HEK293 (cell line): ENCODE measurements around the gene HRC.
A peak's percentile ranks its signal among the peaks of the same experiment; 100 is the strongest.

Experiments
- CTCF ChIA-PET: fragments of 350-600 bp; formaldehyde crosslinking; extraction: SDS; loops from one replicate; lab custom pipeline; 2021; ENCODE audit warnings: antibody characterized with exemption; lab: Yijun Ruan, JAX
- POLR2A ChIA-PET: fragments of 300-600 bp; formaldehyde crosslinking; extraction: SDS; loops from one replicate; lab custom pipeline; 2020; ENCODE audit warnings: antibody characterized with exemption, inconsistent platforms; lab: Yijun Ruan, JAX
- H3K27ac ChIP-seq: fragments of 200-500 bp; sonication (Bioruptor generic); 2 replicates; pipeline ENCODE4 v1.5.1; 2014; ENCODE audit warnings: low read depth, low read length, control low read depth, inconsistent platforms; ENCODE audit errors: extremely low read depth
- H3K36me3 ChIP-seq, 2 experiments: fragments of 200-500 bp in 1 of 2; sonication (Bioruptor generic) in 1 of 2; 1 replicate in 1 of 2; 2 replicates in 1 of 2; pipeline ENCODE4 v1.5.1; 2014 to 2017; ENCODE audit warnings: inconsistent platforms in 2 of 2, low read length in 2 of 2; ENCODE audit not compliant: control insufficient read depth in 2 of 2, insufficient read depth in 1 of 2
- H3K4me1 ChIP-seq: fragments of 200-500 bp; sonication (Bioruptor generic); 2 replicates; pipeline ENCODE4 v1.5.1; 2014; ENCODE audit warnings: mild to moderate bottlenecking, low read length, inconsistent platforms; ENCODE audit not compliant: control insufficient read depth, insufficient read depth
- H3K4me3 ChIP-seq: 2 replicates; pipeline ENCODE4 v1.5.1; 2011; ENCODE audit warnings: low read depth, mild to moderate bottlenecking, control low read depth, low read length, moderate library complexity
- H3K9me3 ChIP-seq: fragments of 200-500 bp; sonication (Bioruptor generic); 2 replicates; pipeline ENCODE4 v1.5.1; 2014; ENCODE audit warnings: low read depth, low read length, inconsistent platforms; ENCODE audit not compliant: control insufficient read depth, insufficient read depth
- BCL6B ChIP-seq: fragments of 450-650 bp; formaldehyde crosslinking; IDR thresholded peaks from 2 replicates; pipeline ENCODE4 v1.5.1; 2017; ENCODE audit warnings: missing biosample characterization, missing genetic modification characterization
- EGR2 ChIP-seq: fragments of 450-650 bp; formaldehyde crosslinking; IDR thresholded peaks from 2 replicates; pipeline ENCODE4 v1.5.1; 2016; ENCODE audit warnings: low read depth, missing biosample characterization, missing genetic modification characterization
- GLI2 ChIP-seq: fragments of 450-650 bp; formaldehyde crosslinking; IDR thresholded peaks from 2 replicates; pipeline ENCODE4; 2017; ENCODE audit warnings: missing biosample characterization, missing genetic modification characterization, low read depth, borderline replicate concordance
- HIC1 ChIP-seq: fragments of 450-650 bp; formaldehyde crosslinking; IDR thresholded peaks from 2 replicates; pipeline ENCODE4 v1.5.1; 2016; ENCODE audit warnings: missing biosample characterization, missing genetic modification characterization
- HOXA7 ChIP-seq: sonication (generic); formaldehyde crosslinking; IDR thresholded peaks from 2 replicates; pipeline ENCODE4 v1.8.1; 2022; ENCODE audit warnings: missing genetic modification reagents, borderline replicate concordance
- PBX3 ChIP-seq: sonication (generic); formaldehyde crosslinking; IDR thresholded peaks from 2 replicates; pipeline ENCODE4 v1.8.1; 2022; ENCODE audit warnings: mild to moderate bottlenecking, moderate library complexity, missing genetic modification reagents
- PRDM1 ChIP-seq: fragments of 450-650 bp; formaldehyde crosslinking; IDR thresholded peaks from 2 replicates; pipeline ENCODE4; 2016; ENCODE audit warnings: missing biosample characterization, missing genetic modification characterization
- SCRT2 ChIP-seq: fragments of 450-650 bp; formaldehyde crosslinking; IDR thresholded peaks from 2 replicates; pipeline ENCODE4 v1.5.1; 2016; ENCODE audit warnings: missing biosample characterization, missing genetic modification characterization
- ZBTB17 ChIP-seq: fragments of 450-650 bp; formaldehyde crosslinking; IDR thresholded peaks from 2 replicates; pipeline ENCODE4 v1.5.1; 2016; ENCODE audit warnings: missing biosample characterization, missing genetic modification characterization
- ZBTB20 ChIP-seq: fragments of 450-650 bp; formaldehyde crosslinking; IDR thresholded peaks from 2 replicates; pipeline ENCODE4 v1.5.1; 2016; ENCODE audit warnings: missing biosample characterization, missing genetic modification characterization
- ZBTB26 ChIP-seq: fragments of 450-650 bp; formaldehyde crosslinking; optimal IDR thresholded peaks from 2 replicates; pipeline ENCODE3; 2016; ENCODE audit warnings: missing biosample characterization, mild to moderate bottlenecking, missing genetic modification characterization
- ZFHX2 ChIP-seq: fragments of 450-650 bp; formaldehyde crosslinking; conservative IDR thresholded peaks from 2 replicates; pipeline ENCODE4 v1.5.1; 2016; ENCODE audit warnings: missing biosample characterization, missing genetic modification characterization
- ZNF121 ChIP-seq: fragments of 450-650 bp; formaldehyde crosslinking; IDR thresholded peaks from 2 replicates; pipeline ENCODE4 v1.5.1; 2016; ENCODE audit warnings: missing biosample characterization, missing genetic modification characterization
- ZNF146 ChIP-seq: fragments of 450-650 bp; formaldehyde crosslinking; IDR thresholded peaks from 2 replicates; pipeline ENCODE4 v1.5.1; 2016; ENCODE audit warnings: missing biosample characterization, missing genetic modification characterization
- ZNF18 ChIP-seq: fragments of 450-650 bp; formaldehyde crosslinking; IDR thresholded peaks from 2 replicates; pipeline ENCODE4 v1.5.1; 2016; ENCODE audit warnings: missing biosample characterization, missing genetic modification characterization
- ZNF2 ChIP-seq: fragments of 450-650 bp; formaldehyde crosslinking; IDR thresholded peaks from 2 replicates; pipeline ENCODE4 v1.5.1; 2016; ENCODE audit warnings: missing biosample characterization, missing genetic modification characterization
- ZNF324 ChIP-seq: fragments of 450-650 bp; formaldehyde crosslinking; IDR thresholded peaks from 2 replicates; pipeline ENCODE4 v1.5.1; 2016; ENCODE audit warnings: missing biosample characterization, missing genetic modification characterization
- ZNF366 ChIP-seq: fragments of 450-650 bp; formaldehyde crosslinking; conservative IDR thresholded peaks from 2 replicates; pipeline ENCODE4 v1.5.1; 2016; ENCODE audit warnings: missing biosample characterization, missing genetic modification characterization
- ZNF513 ChIP-seq: fragments of 450-650 bp; IDR thresholded peaks from 2 replicates; pipeline ENCODE4 v1.5.1; 2018; ENCODE audit warnings: missing biosample characterization, missing genetic modification characterization
- ZNF629 ChIP-seq: fragments of 450-650 bp; formaldehyde crosslinking; IDR thresholded peaks from 2 replicates; pipeline ENCODE4 v1.5.1; 2017; ENCODE audit warnings: missing biosample characterization, missing genetic modification characterization
- ZNF664 ChIP-seq: fragments of 450-650 bp; formaldehyde crosslinking; IDR thresholded peaks from 2 replicates; pipeline ENCODE4 v1.5.1; 2016; ENCODE audit warnings: missing biosample characterization, missing genetic modification characterization
- ZNF747 ChIP-seq: fragments of 450-650 bp; formaldehyde crosslinking; IDR thresholded peaks from 2 replicates; pipeline ENCODE4 v1.5.1; 2016; ENCODE audit warnings: missing biosample characterization, missing genetic modification characterization
- ZNF76 ChIP-seq: fragments of 450-650 bp; formaldehyde crosslinking; IDR thresholded peaks from 2 replicates; pipeline ENCODE4; 2016; ENCODE audit warnings: low read depth, missing biosample characterization, missing genetic modification characterization, borderline replicate concordance
- ZSCAN16 ChIP-seq: fragments of 450-650 bp; formaldehyde crosslinking; IDR thresholded peaks from 2 replicates; pipeline ENCODE4 v1.5.1; 2016; ENCODE audit warnings: missing biosample characterization, missing genetic modification characterization

The HRC gene

GRCh38 chr19:49193822-49194394, 38.7 kb upstream of the HRC start:
- Histone ChIP-seq H3K4me1 (no peaks in the 10 kb centered on the region), H3K4me3 (no peak overlapping the region), H3K27ac (no peak overlapping the region), H3K9me3 (no peaks in the 10 kb centered on the region)
- POLR2A ChIA-PET: no interaction called here
- CTCF ChIA-PET: interaction anchor here (0.6 to 6.4 kb wide), 6 partner anchors 15 to 690 kb away, joined by 4 to 82 read pairs (median 4); no protein-coding TSS in a partner anchor
- no peak for TF ChIP-seq ZNF629 (tag by site-specific recombination)
- TF ChIP-seq ZFHX2 (tag by site-specific recombination): peak; percentile 98
- TF ChIP-seq PRDM1: peak; percentile 49
- peak; percentile 100 for TF ChIP-seq EGR2 (tag by site-specific recombination)
- TF ChIP-seq ZNF513 (tag by site-specific recombination): peak; percentile 98
- peak; percentile 5; the same call in 1 of the 2 replicates for TF ChIP-seq ZBTB20
- no peak for TF ChIP-seq BCL6B (tag by site-specific recombination)
- peak; percentile 56 for TF ChIP-seq ZBTB17 (tag by site-specific recombination)
- TF ChIP-seq ZNF366 (tag by site-specific recombination): peak; percentile 61
- no peak for TF ChIP-seq ZNF18
- TF ChIP-seq, all 188 proteins: peak for 7
- peaks cover 0 to 29% of the 10 kb centered on the region in 2 experiments; a peak in 2 of 3 replicates for H3K36me3 ChIP-seq

GRCh38 chr19:49190781-49191180, 35.6 kb upstream of the HRC start:
- Histone ChIP-seq H3K36me3 (peaks cover 0 to 36% of the 10 kb centered on the region in 2 experiments; a peak in 2 of 3 replicates), H3K4me3 (no peak overlapping the region), H3K4me1 (no peaks in the 10 kb centered on the region), H3K27ac (no peak overlapping the region), H3K9me3 (no peaks in the 10 kb centered on the region)
- ChIA-PET CTCF (interaction anchor here (1.3 to 1.7 kb wide), 2 partner anchors 8 to 93 kb away, joined by 5 read pairs; no protein-coding TSS in a partner anchor), POLR2A (no interaction called here)
- no peak for TF ChIP-seq ZNF747 (tag by site-specific recombination)
- TF ChIP-seq PBX3 (CRISPR knock-in tag): no peak
- TF ChIP-seq SCRT2 (tag by site-specific recombination): no peak
- TF ChIP-seq HIC1 (tag by site-specific recombination): no peak
- TF ChIP-seq ZBTB26: no peak
- TF ChIP-seq ZNF76 (tag by site-specific recombination): no peak
- TF ChIP-seq ZNF664: no peak
- TF ChIP-seq GLI2 (tag by site-specific recombination): no peak
- TF ChIP-seq ZNF2: no peak
- TF ChIP-seq ZSCAN16: no peak
- TF ChIP-seq ZNF121: no peak
- TF ChIP-seq ZNF146 (tag by site-specific recombination): no peak
- TF ChIP-seq ZFHX2 (tag by site-specific recombination): no peak
- no peak for TF ChIP-seq ZNF513 (tag by site-specific recombination)
- TF ChIP-seq ZNF324 (tag by site-specific recombination): no peak
- TF ChIP-seq HOXA7 (CRISPR knock-in tag): no peak
